ENCODE data around the gene LARGE1.
A peak's percentile ranks its signal among the peaks of the same experiment; 100 is the strongest.
"Not testable (repeated sequence)": the region's sequence is repeated elsewhere in the genome, so short reads cannot be mapped to it uniquely, and the experiment has no call there.

Gene LARGE1

GRCh38 chr22:33566495-33566894, 353.8 kb downstream of the LARGE1 start:
- H3K9ac ChIP-seq (ENCODE audit: low read depth, low read length, poor library complexity); DNase-seq (ENCODE audit: low spot score); H3K27ac ChIP-seq (replicated peaks; ENCODE audit: low read length); H4K8ac ChIP-seq (ENCODE audit: low read depth, low read length); H4K91ac ChIP-seq (ENCODE audit: low read depth, low read length, poor library complexity); H3K79me1 ChIP-seq (ENCODE audit: low read depth, low read length); H3K4me3 ChIP-seq (ENCODE audit: low read length in 2 of 2); H2BK5ac ChIP-seq (ENCODE audit: low read length); H3K18ac ChIP-seq (ENCODE audit: low read length); H2BK12ac ChIP-seq (ENCODE audit: low read length); H3K4ac ChIP-seq (ENCODE audit: low read length); H3K23ac ChIP-seq (ENCODE audit: low read depth, low read length, poor library complexity); H2BK15ac ChIP-seq (ENCODE audit: low read length); H2AK5ac ChIP-seq (ENCODE audit: low read depth, low read length); H3K9me3 ChIP-seq (replicated peaks in 1 of 2; ENCODE audit: control insufficient read depth in 2 of 2, insufficient read depth in 1 of 2, low read depth in 1 of 2, low read length in 2 of 2); H3K14ac ChIP-seq (ENCODE audit: low read length); H3K27me3 ChIP-seq (ENCODE audit: control insufficient read depth in 3 of 3, insufficient read depth in 3 of 3, low read depth in 1 of 3, low read length in 3 of 3); H3K36me3 ChIP-seq (replicated peaks in 1 of 2; ENCODE audit: control insufficient read depth in 2 of 2, insufficient read depth in 2 of 2, low read length in 2 of 2); H2BK120ac ChIP-seq (ENCODE audit: low read depth, low read length); H3K4me2 ChIP-seq (ENCODE audit: insufficient read depth, low read length, poor library complexity, severe bottlenecking); H2AFZ ChIP-seq (ENCODE audit: low read length): not testable (repeated sequence)
- no CpG with 5 or more reads among the region's 6 CpGs for WGBS, 2 donors (ENCODE audit: extremely low coverage in 2 of 2, insufficient read length in 2 of 2, insufficient replicate concordance in 1 of 2)
- H3K4me1 ChIP-seq (ENCODE audit: control insufficient read depth in 2 of 2, insufficient read depth in 1 of 2, low read depth in 1 of 2, low read length in 2 of 2), result peaks cover 4 to 11% of the 10 kb centered on the region in 2 donors

GRCh38 chr22:33565580-33565995, 354.7 kb downstream of the LARGE1 start:
- Histone ChIP-seq H3K9ac (ENCODE audit: low read depth, low read length, poor library complexity) (peak overlapping the region; percentile 35), H4K91ac (ENCODE audit: low read depth, low read length, poor library complexity) (no peak overlapping the region), H2BK5ac (ENCODE audit: low read length) (no peak overlapping the region), H3K79me1 (ENCODE audit: low read depth, low read length) (no peaks in the 10 kb centered on the region), H2AFZ (ENCODE audit: low read length) (no peak overlapping the region), H3K27me3 (ENCODE audit: control insufficient read depth in 3 of 3, insufficient read depth in 3 of 3, low read depth in 1 of 3, low read length in 3 of 3) (no peaks in the 10 kb centered on the region), H3K23ac (ENCODE audit: low read depth, low read length, poor library complexity) (no peak overlapping the region), H2BK120ac (ENCODE audit: low read depth, low read length) (no peak overlapping the region), H3K9me3 (replicated peaks in 1 of 2; ENCODE audit: control insufficient read depth in 2 of 2, insufficient read depth in 1 of 2, low read depth in 1 of 2, low read length in 2 of 2) (peaks cover 0 to 7% of the 10 kb centered on the region in 2 donors), H2BK12ac (ENCODE audit: low read length) (no peak overlapping the region), H3K4ac (ENCODE audit: low read length) (no peak overlapping the region), H3K4me1 (ENCODE audit: control insufficient read depth in 2 of 2, insufficient read depth in 1 of 2, low read depth in 1 of 2, low read length in 2 of 2) (peaks cover 3 to 11% of the 10 kb centered on the region in 2 donors), H3K27ac (replicated peaks; ENCODE audit: low read length) (no peak overlapping the region), H4K8ac (ENCODE audit: low read depth, low read length) (no peak overlapping the region), H2BK15ac (ENCODE audit: low read length) (no peak overlapping the region), H3K36me3 (replicated peaks in 1 of 2; ENCODE audit: control insufficient read depth in 2 of 2, insufficient read depth in 2 of 2, low read length in 2 of 2) (no peaks in the 10 kb centered on the region), H3K4me3 (ENCODE audit: low read length in 2 of 2) (peak overlapping the region in 1 of 2 donors; percentile 16), H3K4me2 (ENCODE audit: insufficient read depth, low read length, poor library complexity, severe bottlenecking) (no peak overlapping the region), H2AK5ac (ENCODE audit: low read depth, low read length) (no peak overlapping the region), H3K14ac (ENCODE audit: low read length) (no peak overlapping the region), H3K18ac (ENCODE audit: low read length) (no peak overlapping the region)
- DNase-seq (ENCODE audit: low spot score), result no peak
- WGBS, 2 donors (ENCODE audit: extremely low coverage in 2 of 2, insufficient read length in 2 of 2, insufficient replicate concordance in 1 of 2), result no CpG with 5 or more reads among the region's 7 CpGs

- no peak for DNase-seq (ENCODE audit: low spot score)
- Histone ChIP-seq H2AFZ (ENCODE audit: low read length) (no peak overlapping the region), H3K4ac (ENCODE audit: low read length) (no peak overlapping the region), H4K8ac (ENCODE audit: low read depth, low read length) (no peak overlapping the region), H2BK12ac (ENCODE audit: low read length) (no peak overlapping the region), H3K36me3 (replicated peaks in 1 of 2; ENCODE audit: control insufficient read depth in 2 of 2, insufficient read depth in 2 of 2, low read length in 2 of 2) (peaks cover 2 to 3% of the 10 kb centered on the region in 2 donors), H3K9me3 (replicated peaks in 1 of 2; ENCODE audit: control insufficient read depth in 2 of 2, insufficient read depth in 1 of 2, low read depth in 1 of 2, low read length in 2 of 2) (peaks cover 0 to 7% of the 10 kb centered on the region in 2 donors), H3K23ac (ENCODE audit: low read depth, low read length, poor library complexity) (no peak overlapping the region), H3K18ac (ENCODE audit: low read length) (no peak overlapping the region), H2AK5ac (ENCODE audit: low read depth, low read length) (no peak overlapping the region), H4K91ac (ENCODE audit: low read depth, low read length, poor library complexity) (no peak overlapping the region), H3K4me2 (ENCODE audit: insufficient read depth, low read length, poor library complexity, severe bottlenecking) (no peak overlapping the region), H3K4me3 (ENCODE audit: low read length in 2 of 2) (no peak overlapping the region), H3K79me1 (ENCODE audit: low read depth, low read length) (no peaks in the 10 kb centered on the region), H3K27me3 (ENCODE audit: control insufficient read depth in 3 of 3, insufficient read depth in 3 of 3, low read depth in 1 of 3, low read length in 3 of 3) (no peaks in the 10 kb centered on the region), H2BK5ac (ENCODE audit: low read length) (no peak overlapping the region), H3K14ac (ENCODE audit: low read length) (no peak overlapping the region), H3K4me1 (ENCODE audit: control insufficient read depth in 2 of 2, insufficient read depth in 1 of 2, low read depth in 1 of 2, low read length in 2 of 2) (peaks cover 2 to 8% of the 10 kb centered on the region in 2 donors), H3K27ac (replicated peaks; ENCODE audit: low read length) (no peak overlapping the region), H2BK15ac (ENCODE audit: low read length) (no peak overlapping the region), H2BK120ac (ENCODE audit: low read depth, low read length) (no peak overlapping the region), H3K9ac (ENCODE audit: low read depth, low read length, poor library complexity) (no peak overlapping the region)
- WGBS, 2 donors (ENCODE audit: extremely low coverage in 2 of 2, insufficient read length in 2 of 2, insufficient replicate concordance in 1 of 2), result no CpG with 5 or more reads among the region's 6 CpGs
These were observed 355.6 kb downstream of the LARGE1 start for GRCh38 chr22:33564683-33565082.

- Histone ChIP-seq H3K9me3 (replicated peaks in 1 of 2; ENCODE audit: control insufficient read depth in 2 of 2, insufficient read depth in 1 of 2, low read depth in 1 of 2, low read length in 2 of 2) (peaks cover 0 to 11% of the 10 kb centered on the region in 2 donors), H2BK120ac (ENCODE audit: low read depth, low read length) (no peak overlapping the region), H3K9ac (ENCODE audit: low read depth, low read length, poor library complexity) (no peak overlapping the region), H2AK5ac (ENCODE audit: low read depth, low read length) (no peak overlapping the region), H2BK5ac (ENCODE audit: low read length) (no peak overlapping the region), H2BK12ac (ENCODE audit: low read length) (no peak overlapping the region), H3K4me3 (ENCODE audit: low read length in 2 of 2) (no peak overlapping the region), H3K18ac (ENCODE audit: low read length) (no peak overlapping the region), H4K8ac (ENCODE audit: low read depth, low read length) (no peak overlapping the region), H4K91ac (ENCODE audit: low read depth, low read length, poor library complexity) (no peak overlapping the region), H2AFZ (ENCODE audit: low read length) (no peak overlapping the region), H3K4ac (ENCODE audit: low read length) (no peak overlapping the region), H3K4me2 (ENCODE audit: insufficient read depth, low read length, poor library complexity, severe bottlenecking) (no peak overlapping the region), H3K36me3 (replicated peaks in 1 of 2; ENCODE audit: control insufficient read depth in 2 of 2, insufficient read depth in 2 of 2, low read length in 2 of 2) (peaks cover 3 to 4% of the 10 kb centered on the region in 2 donors), H3K79me1 (ENCODE audit: low read depth, low read length) (no peaks in the 10 kb centered on the region), H3K27me3 (ENCODE audit: control insufficient read depth in 3 of 3, insufficient read depth in 3 of 3, low read depth in 1 of 3, low read length in 3 of 3) (no peaks in the 10 kb centered on the region), H3K27ac (replicated peaks; ENCODE audit: low read length) (no peak overlapping the region), H3K23ac (ENCODE audit: low read depth, low read length, poor library complexity) (no peak overlapping the region), H2BK15ac (ENCODE audit: low read length) (no peak overlapping the region), H3K4me1 (ENCODE audit: control insufficient read depth in 2 of 2, insufficient read depth in 1 of 2, low read depth in 1 of 2, low read length in 2 of 2) (no peaks in the 10 kb centered on the region), H3K14ac (ENCODE audit: low read length) (no peak overlapping the region)
- no CpG with 5 or more reads among the region's 14 CpGs for WGBS, 2 donors (ENCODE audit: extremely low coverage in 2 of 2, insufficient read length in 2 of 2, insufficient replicate concordance in 1 of 2)
- DNase-seq (ENCODE audit: low spot score), result no peak
These were observed 356.9 kb downstream of the LARGE1 start for GRCh38 chr22:33563220-33563964.
